ENCODE data around the gene SPTSSA.

GRCh38 chr14:34426313-34427295 lies 35.4 kb downstream of the SPTSSA start:
- TF ChIP-seq CTCF (IDR thresholded peaks at IDR 0.05) (no peak), NR2C2 (CRISPR knock-in tag; IDR thresholded peaks at IDR 0.05) (no peak)
